Mesendoderm (in vitro differentiated cells): ENCODE results near the gene IRF4.
"Not testable (repeated sequence)": the region's sequence is repeated elsewhere in the genome, so short reads cannot be mapped to it uniquely, and the experiment has no call there.

Experiments
- DNase-seq: peaks from one replicate; pipeline ENCODE4 v3.0.0; 2013
- H2AK5ac ChIP-seq: 2 replicates; pipeline ENCODE4 v1.6.1; 2013; ENCODE audit warnings: low read length, inconsistent platforms
- H2BK120ac ChIP-seq: 2 replicates; pipeline ENCODE4 v1.6.1; 2013; ENCODE audit warnings: low read depth, mild to moderate bottlenecking, low read length, moderate library complexity, mixed read lengths
- H2BK15ac ChIP-seq: replicated peaks from 2 replicates; pipeline ENCODE4 v1.6.1; 2013; ENCODE audit warnings: low read depth, mild to moderate bottlenecking, moderate library complexity
- H2BK5ac ChIP-seq: 2 replicates; pipeline ENCODE4 v1.6.1; 2013; ENCODE audit warnings: low read length, inconsistent platforms
- H3K18ac ChIP-seq: 2 replicates; pipeline ENCODE4 v1.6.1; 2013; ENCODE audit warnings: mild to moderate bottlenecking, low read length, mixed read lengths
- H3K23ac ChIP-seq: one replicate; pipeline ENCODE4 v1.6.1; 2013; ENCODE audit warnings: low read length
- H3K27ac ChIP-seq: 2 replicates; pipeline ENCODE4 v1.5.1; 2013; ENCODE audit warnings: low read depth, mild to moderate bottlenecking, inconsistent platforms, low read length, moderate library complexity
- H3K27me3 ChIP-seq: 2 replicates; pipeline ENCODE4 v1.6.1; 2013; ENCODE audit warnings: low read length, control low read depth, mild to moderate bottlenecking, inconsistent platforms; ENCODE audit not compliant: insufficient read depth, poor library complexity
- H3K36me3 ChIP-seq: 2 replicates; pipeline ENCODE4 v1.6.1; 2013; ENCODE audit warnings: low read length, inconsistent platforms; ENCODE audit not compliant: control insufficient read depth, insufficient read depth
- H3K4ac ChIP-seq: one replicate; pipeline ENCODE4 v1.6.1; 2013; ENCODE audit warnings: low read depth, mild to moderate bottlenecking, low read length, moderate library complexity
- H3K4me1 ChIP-seq: 2 replicates; pipeline ENCODE4 v1.6.1; 2013; ENCODE audit warnings: low read depth, low read length, inconsistent platforms; ENCODE audit not compliant: control insufficient read depth
- H3K4me2 ChIP-seq: 2 replicates; pipeline ENCODE4 v1.6.1; 2013; ENCODE audit warnings: low read length
- H3K4me3 ChIP-seq: 2 replicates; pipeline ENCODE4 v1.5.1; 2013; ENCODE audit warnings: mild to moderate bottlenecking, low read length
- H3K56ac ChIP-seq: one replicate; pipeline ENCODE4 v1.6.1; 2013; ENCODE audit warnings: low read length
- H3K79me1 ChIP-seq: 2 replicates; pipeline ENCODE4 v1.6.1; 2013; ENCODE audit warnings: low read length, inconsistent platforms
- H3K79me2 ChIP-seq: 2 replicates; pipeline ENCODE4 v1.6.1; 2013; ENCODE audit warnings: mild to moderate bottlenecking, low read length; ENCODE audit not compliant: control insufficient read depth, insufficient read depth
- H3K9ac ChIP-seq: 2 replicates; pipeline ENCODE4 v1.6.1; 2013; ENCODE audit warnings: low read length, inconsistent platforms
- H4K5ac ChIP-seq: one replicate; pipeline ENCODE4 v1.6.1; 2013; ENCODE audit warnings: low read length
- H4K8ac ChIP-seq: one replicate; pipeline ENCODE4 v1.6.1; 2013; ENCODE audit warnings: low read depth, mild to moderate bottlenecking, control low read depth, low read length, moderate library complexity
- WGBS: extraction: QIAGEN DNeasy Blood & Tissue Kit; methylation state at CpG from one replicate; pipeline ENCODE4 v1.1.7; 2013; ENCODE audit warnings: low lambda C conversion rate, missing lambda C conversion rate; ENCODE audit not compliant: insufficient coverage; ENCODE audit errors: extremely low coverage; 5-methylcytosine and 5-hydroxymethylcytosine counted together

The IRF4 gene

DNA sequence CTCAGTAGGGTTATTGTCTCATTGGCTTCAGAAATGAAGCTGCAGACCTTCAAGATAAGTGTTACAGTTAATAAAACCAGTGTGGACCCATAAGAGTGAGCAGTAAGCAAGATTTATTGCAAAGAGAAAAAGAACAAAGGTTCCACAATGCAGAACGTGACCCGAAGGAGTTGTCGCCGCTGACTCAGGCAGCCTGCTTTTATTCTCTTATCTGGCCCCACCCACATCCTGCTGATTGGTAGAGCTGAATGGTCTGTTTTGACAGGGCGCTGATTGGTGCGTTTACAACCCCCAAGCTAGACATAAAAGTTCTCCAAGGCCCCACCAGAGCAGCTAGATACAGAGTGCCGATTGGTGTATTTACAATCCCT is 33.9 kb downstream of the IRF4 start:
- H3K4me1 ChIP-seq, H2BK120ac ChIP-seq, H3K18ac ChIP-seq, H4K8ac ChIP-seq, H3K9ac ChIP-seq, H3K4ac ChIP-seq, H3K23ac ChIP-seq, H3K79me1 ChIP-seq, DNase-seq, H3K4me3 ChIP-seq, H3K4me2 ChIP-seq, H3K27ac ChIP-seq, H3K27me3 ChIP-seq, H3K36me3 ChIP-seq, H2BK15ac ChIP-seq, H3K79me2 ChIP-seq, H4K5ac ChIP-seq, H2AK5ac ChIP-seq, H3K56ac ChIP-seq, H2BK5ac ChIP-seq: not testable (repeated sequence)
- WGBS = no CpG with 5 or more reads among the region's 7 CpGs

DNA sequence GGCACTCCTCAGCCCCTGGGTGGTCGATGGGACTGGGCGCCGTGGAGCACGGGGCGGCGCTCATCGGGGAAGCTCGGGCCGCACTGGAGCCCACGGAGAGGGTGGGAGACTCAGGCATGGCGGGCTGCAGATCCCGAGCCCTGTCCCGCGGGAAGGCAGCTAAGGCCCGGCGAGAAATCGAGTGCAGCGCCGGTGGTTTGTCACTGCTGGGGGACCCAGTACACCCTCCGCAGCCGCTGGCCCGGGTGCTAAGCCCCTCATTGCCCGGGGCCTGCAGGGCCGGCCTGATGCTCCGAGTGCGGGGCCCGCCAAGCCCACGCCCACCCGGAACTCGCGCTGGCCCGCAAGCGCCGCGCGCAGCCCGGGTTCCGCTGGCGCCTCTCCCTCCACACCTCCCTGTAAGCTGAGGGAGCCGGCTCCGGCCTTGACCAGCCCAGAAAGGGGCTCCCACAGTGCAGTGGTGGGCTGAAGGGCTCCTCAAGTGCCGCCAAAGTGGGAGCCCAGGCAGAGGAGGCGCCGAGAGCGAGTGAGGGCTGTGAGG is 34.7 kb downstream of the IRF4 start:
- not testable (repeated sequence) for H3K18ac ChIP-seq, H3K56ac ChIP-seq, H3K27me3 ChIP-seq, H3K4me1 ChIP-seq, H3K23ac ChIP-seq, H3K27ac ChIP-seq, H2BK120ac ChIP-seq, H2BK15ac ChIP-seq, DNase-seq, H3K79me1 ChIP-seq, H4K5ac ChIP-seq, H2AK5ac ChIP-seq, H3K4me3 ChIP-seq, H4K8ac ChIP-seq, H3K79me2 ChIP-seq, H3K4ac ChIP-seq, H2BK5ac ChIP-seq, H3K36me3 ChIP-seq, H3K4me2 ChIP-seq, H3K9ac ChIP-seq
- WGBS = no CpG with 5 or more reads among the region's 45 CpGs

DNA sequence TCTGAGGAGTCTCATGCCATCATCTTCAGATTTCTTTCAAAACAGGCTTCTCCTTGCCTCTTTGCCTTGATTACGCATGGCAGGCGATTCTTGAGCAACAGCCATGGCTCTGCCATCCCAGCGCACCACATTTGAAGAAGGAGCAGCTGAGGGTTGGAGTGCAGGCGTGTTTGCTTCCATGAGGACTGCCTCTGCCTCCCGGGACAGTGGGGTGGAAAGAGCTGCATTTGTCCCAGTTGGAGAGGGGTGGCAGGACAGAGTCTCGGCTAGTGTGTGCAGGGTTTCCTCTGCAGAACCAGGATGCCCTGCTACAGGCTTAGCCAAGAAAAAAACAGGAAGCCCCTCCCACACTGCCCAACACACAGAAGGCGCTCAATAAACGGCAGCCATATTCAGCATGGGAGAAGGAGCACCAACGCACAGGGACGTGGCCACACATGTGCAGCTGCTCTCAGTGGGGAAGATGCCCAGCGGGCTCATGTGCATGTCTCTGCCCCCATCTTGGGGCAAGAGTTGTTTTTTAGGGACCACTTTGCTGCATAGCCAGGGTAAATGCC is 36.6 kb downstream of the IRF4 start:
- no peak overlapping the region for H2AK5ac ChIP-seq
- no peaks in the 10 kb centered on the region for H3K79me2 ChIP-seq
- no peak overlapping the region for H3K18ac ChIP-seq
- H4K8ac ChIP-seq = no peak overlapping the region
- DNase-seq = no peak
- H3K56ac ChIP-seq = no peak overlapping the region
- no peak overlapping the region for H3K27ac ChIP-seq
- no peak overlapping the region for H3K4ac ChIP-seq
- no peak overlapping the region for H4K5ac ChIP-seq
- H3K4me1 ChIP-seq = no peaks in the 10 kb centered on the region
- H3K23ac ChIP-seq = no peak overlapping the region
- H3K9ac ChIP-seq = no peak overlapping the region
- no CpG with 5 or more reads among the region's 11 CpGs for WGBS
- H2BK15ac ChIP-seq = no peak overlapping the region
- no peak overlapping the region for H2BK120ac ChIP-seq
- no peak overlapping the region for H3K4me3 ChIP-seq
- no peaks in the 10 kb centered on the region for H3K36me3 ChIP-seq
- no peak overlapping the region for H3K4me2 ChIP-seq
- H2BK5ac ChIP-seq = no peak overlapping the region
- no peaks in the 10 kb centered on the region for H3K27me3 ChIP-seq
- no peaks in the 10 kb centered on the region for H3K79me1 ChIP-seq

DNA sequence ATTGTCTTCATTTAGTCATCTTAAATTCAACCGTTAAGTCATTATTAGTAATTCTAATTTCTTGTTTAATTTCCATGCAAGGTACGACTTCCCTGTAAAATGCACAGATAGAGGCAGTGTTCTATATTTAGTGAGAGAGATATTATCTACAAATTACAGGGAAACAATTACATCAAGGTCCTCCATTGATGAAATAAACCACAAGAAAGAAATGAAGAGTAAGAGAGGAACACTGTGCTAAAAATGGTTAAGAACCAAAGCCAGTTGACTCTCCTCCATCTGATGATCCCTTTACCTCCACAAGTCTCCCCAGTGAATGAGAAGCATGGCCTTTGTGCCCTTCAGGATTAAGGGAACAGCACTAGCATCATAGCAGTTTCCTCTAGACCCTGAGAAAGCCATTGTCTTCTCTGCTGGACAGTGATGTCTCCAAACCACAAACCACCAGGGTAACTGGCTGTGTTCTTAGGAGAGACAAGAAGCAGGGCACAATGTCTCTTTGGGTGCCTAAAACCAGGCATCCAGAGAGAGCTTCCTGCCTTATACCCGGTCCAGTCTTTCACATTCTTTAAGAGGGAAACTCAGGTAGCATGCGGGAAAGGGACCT is 38.1 kb downstream of the IRF4 start:
- H3K4me2 ChIP-seq = no peak overlapping the region
- H2BK15ac ChIP-seq = no peak overlapping the region
- no peak overlapping the region for H3K23ac ChIP-seq
- no peak overlapping the region for H3K18ac ChIP-seq
- H3K79me2 ChIP-seq = no peaks in the 10 kb centered on the region
- H4K5ac ChIP-seq = no peak overlapping the region
- no CpG with 5 or more reads among the region's 4 CpGs for WGBS
- H3K4me1 ChIP-seq = no peaks in the 10 kb centered on the region
- no peak overlapping the region for H3K4ac ChIP-seq
- H2BK120ac ChIP-seq = no peak overlapping the region
- H3K4me3 ChIP-seq = no peak overlapping the region
- H3K56ac ChIP-seq = no peak overlapping the region
- no peak overlapping the region for H2AK5ac ChIP-seq
- no peak overlapping the region for H4K8ac ChIP-seq
- no peak overlapping the region for H2BK5ac ChIP-seq
- H3K36me3 ChIP-seq = no peaks in the 10 kb centered on the region
- H3K9ac ChIP-seq = no peak overlapping the region
- DNase-seq = no peak
- H3K27ac ChIP-seq = no peak overlapping the region
- no peaks in the 10 kb centered on the region for H3K79me1 ChIP-seq
- H3K27me3 ChIP-seq = no peaks in the 10 kb centered on the region

DNA sequence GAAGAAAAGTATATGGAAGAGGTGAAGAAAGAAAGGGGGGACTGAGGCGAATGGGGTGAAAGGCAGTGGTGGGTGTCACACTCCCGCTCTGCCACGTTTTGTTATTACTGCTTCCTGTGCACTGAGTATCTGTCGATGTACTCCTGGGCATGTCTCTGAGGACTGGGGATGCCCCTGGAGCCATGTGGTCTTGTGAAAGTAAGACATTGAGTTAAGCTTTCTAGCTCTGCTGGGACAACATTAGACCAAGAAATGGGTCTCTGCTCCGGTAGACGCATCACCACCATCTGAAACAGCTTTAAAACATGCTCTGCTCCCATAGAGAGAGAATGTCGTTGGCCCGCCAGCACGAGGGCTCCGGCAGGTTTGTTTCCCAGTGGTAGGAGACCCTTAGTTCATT is 40.0 kb downstream of the IRF4 start:
- Histone ChIP-seq H2BK15ac (no peak overlapping the region), H3K9ac (no peak overlapping the region), H2BK120ac (no peak overlapping the region), H3K4me2 (no peak overlapping the region), H3K4me3 (no peak overlapping the region), H4K5ac (no peak overlapping the region), H3K79me2 (no peaks in the 10 kb centered on the region), H3K23ac (no peak overlapping the region), H3K36me3 (no peaks in the 10 kb centered on the region), H3K56ac (no peak overlapping the region), H3K27ac (no peak overlapping the region), H4K8ac (no peak overlapping the region), H3K18ac (no peak overlapping the region), H3K4ac (no peak overlapping the region), H3K79me1 (no peaks in the 10 kb centered on the region), H3K27me3 (no peaks in the 10 kb centered on the region), H2AK5ac (no peak overlapping the region), H2BK5ac (no peak overlapping the region), H3K4me1 (no peaks in the 10 kb centered on the region)
- no peak for DNase-seq
- no CpG with 5 or more reads among the region's 10 CpGs for WGBS

DNA sequence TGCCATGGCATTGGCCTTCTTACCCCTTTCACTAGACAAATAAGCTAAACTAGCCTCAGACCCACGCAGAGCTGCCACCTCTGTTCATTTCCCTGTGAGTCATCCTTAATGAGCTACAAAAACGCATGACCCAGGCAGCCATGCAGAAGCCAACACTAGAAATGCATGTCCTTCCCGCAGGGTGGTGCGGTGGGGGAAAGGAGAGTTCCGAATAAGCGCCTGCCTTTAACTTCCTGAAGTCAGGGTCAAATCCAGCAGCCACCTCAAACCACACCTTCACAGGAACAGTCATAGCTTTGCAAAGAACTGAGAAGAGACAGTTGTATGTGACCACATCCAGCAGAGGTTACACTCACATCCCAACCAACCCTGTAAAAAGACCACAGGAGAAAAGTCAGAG is 40.4 kb downstream of the IRF4 start:
- no peak overlapping the region for H4K8ac ChIP-seq
- no peak overlapping the region for H3K4me2 ChIP-seq
- H3K36me3 ChIP-seq = no peaks in the 10 kb centered on the region
- DNase-seq = no peak
- H2BK120ac ChIP-seq = no peak overlapping the region
- no peak overlapping the region for H3K9ac ChIP-seq
- no peaks in the 10 kb centered on the region for H3K79me2 ChIP-seq
- no peak overlapping the region for H2AK5ac ChIP-seq
- H3K27me3 ChIP-seq = no peaks in the 10 kb centered on the region
- no peak overlapping the region for H3K4me3 ChIP-seq
- H3K27ac ChIP-seq = no peak overlapping the region
- H2BK15ac ChIP-seq = no peak overlapping the region
- no peaks in the 10 kb centered on the region for H3K4me1 ChIP-seq
- no peak overlapping the region for H2BK5ac ChIP-seq
- H4K5ac ChIP-seq = no peak overlapping the region
- no CpG with 5 or more reads among the region's 6 CpGs for WGBS
- no peaks in the 10 kb centered on the region for H3K79me1 ChIP-seq
- no peak overlapping the region for H3K56ac ChIP-seq
- H3K18ac ChIP-seq = no peak overlapping the region
- H3K4ac ChIP-seq = no peak overlapping the region
- H3K23ac ChIP-seq = no peak overlapping the region
